Lower lobe of right lung (tissue), 2 donors: Measurements from ENCODE around the gene MMP7. TPM values are rescaled to one million over a fixed set of nuclear protein-coding genes. Genes with fewer than 3 reads are reported as not detected.

ENCODE experiments used
- ATAC-seq, 2 donors: fragments of 200-7000 bp; cut with Tn5 transposase; one replicate each; pipeline ENCODE4 v1.9.1; 2020 to 2022; ENCODE audit warnings: mild to moderate bottlenecking in 2 of 2, moderate library complexity in 2 of 2
- DNase-seq: peaks from one replicate; pipeline ENCODE4 v3.0.0-alpha.2; 2020
- H3K27ac ChIP-seq: fragments of 200-600 bp; one replicate; pipeline ENCODE4 v1.8.0; 2022
- H3K27me3 ChIP-seq: fragments of 200-600 bp; one replicate; pipeline ENCODE4 v1.8.0; 2022; ENCODE audit warnings: low read depth
- H3K36me3 ChIP-seq: fragments of 200-600 bp; one replicate; pipeline ENCODE4 v1.8.0; 2022; ENCODE audit warnings: mild to moderate bottlenecking
- H3K4me1 ChIP-seq: fragments of 200-600 bp; one replicate; pipeline ENCODE4 v1.8.0; 2022
- H3K4me3 ChIP-seq: fragments of 200-600 bp; one replicate; pipeline ENCODE4 v1.8.0; 2022; ENCODE audit warnings: mild to moderate bottlenecking
- H3K9me3 ChIP-seq: fragments of 200-600 bp; one replicate; pipeline ENCODE4 v1.8.0; 2022
- intact Hi-C: fragments of 100-400 bp; cut with DNase I; formaldehyde crosslinking; loops from one replicate; pipeline ENCODE4 v1.11.0; 2022
- total RNA-seq: library from RNA; stranded (reverse); fragmentation: NEBNext Ultra II Directional; extraction: Animal tissue kit (Norgen Biotek cat#: 25700); gene quantifications from one replicate; pipeline ENCODE4 v1.2.1, GENCODE V29; 2021
- TF ChIP-seq, protein P1 (sequence below): fragments of 200-600 bp; IDR thresholded peaks from one replicate; pipeline ENCODE4 v1.8.0; 2022; ENCODE audit warnings: antibody characterized with exemption, mild to moderate bottlenecking
- donor health status: DM: no; HTN: yes; CAD: no; lungs with severe emphysema.

Gene MMP7
- total RNA-seq, 1 donor from 2014 or later: 7.1 TPM

DNA sequence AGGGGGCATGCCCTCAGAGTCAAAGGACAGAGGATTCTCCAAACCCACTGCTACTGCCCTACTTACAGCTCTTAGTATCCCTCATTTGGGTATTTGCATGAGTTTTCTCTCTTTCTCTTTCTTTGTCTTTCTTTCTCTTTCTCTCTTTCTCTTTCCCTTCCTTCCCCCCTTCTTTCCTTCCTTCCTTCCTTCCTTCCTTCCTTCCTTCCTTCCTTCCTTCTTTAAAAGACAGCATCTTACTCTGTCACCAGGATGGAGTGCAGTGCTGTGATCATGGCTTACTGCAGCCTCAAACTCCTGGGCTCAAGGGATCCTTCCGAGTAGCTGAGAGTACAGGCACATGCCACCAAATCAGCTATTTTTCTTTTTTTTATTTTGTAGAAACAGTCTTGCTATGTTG is 14.0 kb upstream of the MMP7 start:
- H3K27me3 ChIP-seq: no peaks in the 10 kb centered on the region
- TF ChIP-seq, protein P1, sequence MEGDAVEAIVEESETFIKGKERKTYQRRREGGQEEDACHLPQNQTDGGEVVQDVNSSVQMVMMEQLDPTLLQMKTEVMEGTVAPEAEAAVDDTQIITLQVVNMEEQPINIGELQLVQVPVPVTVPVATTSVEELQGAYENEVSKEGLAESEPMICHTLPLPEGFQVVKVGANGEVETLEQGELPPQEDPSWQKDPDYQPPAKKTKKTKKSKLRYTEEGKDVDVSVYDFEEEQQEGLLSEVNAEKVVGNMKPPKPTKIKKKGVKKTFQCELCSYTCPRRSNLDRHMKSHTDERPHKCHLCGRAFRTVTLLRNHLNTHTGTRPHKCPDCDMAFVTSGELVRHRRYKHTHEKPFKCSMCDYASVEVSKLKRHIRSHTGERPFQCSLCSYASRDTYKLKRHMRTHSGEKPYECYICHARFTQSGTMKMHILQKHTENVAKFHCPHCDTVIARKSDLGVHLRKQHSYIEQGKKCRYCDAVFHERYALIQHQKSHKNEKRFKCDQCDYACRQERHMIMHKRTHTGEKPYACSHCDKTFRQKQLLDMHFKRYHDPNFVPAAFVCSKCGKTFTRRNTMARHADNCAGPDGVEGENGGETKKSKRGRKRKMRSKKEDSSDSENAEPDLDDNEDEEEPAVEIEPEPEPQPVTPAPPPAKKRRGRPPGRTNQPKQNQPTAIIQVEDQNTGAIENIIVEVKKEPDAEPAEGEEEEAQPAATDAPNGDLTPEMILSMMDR: no peak
- no peaks in the 10 kb centered on the region for H3K9me3 ChIP-seq
- H3K36me3 ChIP-seq: no peaks in the 10 kb centered on the region
- H3K27ac ChIP-seq: no peak overlapping the region
- no peak for ATAC-seq
- intact Hi-C loops: no loop called here
- no peak for DNase-seq
- no peak overlapping the region for H3K4me3 ChIP-seq
- no peaks in the 10 kb centered on the region for H3K4me1 ChIP-seq

DNA sequence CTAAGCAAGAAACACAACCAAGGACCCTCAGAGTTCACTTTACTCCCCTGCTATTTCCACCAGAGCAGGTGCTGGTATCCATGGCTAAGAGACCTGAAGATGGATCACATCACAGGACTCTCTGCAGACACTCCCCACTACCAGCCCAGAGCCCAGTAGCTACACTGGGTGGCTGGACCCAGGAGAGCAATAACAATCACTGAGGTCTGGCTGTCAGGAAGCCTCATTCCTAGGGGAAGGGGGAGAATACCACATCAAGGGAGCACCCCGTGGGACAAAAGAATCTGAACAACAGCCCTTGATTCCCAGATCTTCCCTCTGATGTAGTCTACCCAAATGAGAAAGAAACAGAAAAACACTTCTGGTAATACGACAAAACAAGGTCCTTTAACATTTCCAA is 9.0 kb upstream of the MMP7 start:
- Histone ChIP-seq H3K4me3 (no peak overlapping the region), H3K36me3 (no peaks in the 10 kb centered on the region), H3K27me3 (no peaks in the 10 kb centered on the region), H3K9me3 (no peaks in the 10 kb centered on the region), H3K4me1 (no peaks in the 10 kb centered on the region), H3K27ac (no peak overlapping the region)
- ATAC-seq: no peak
- intact Hi-C loops: no loop called here
- TF ChIP-seq, protein P1: no peak
- no peak for DNase-seq

DNA sequence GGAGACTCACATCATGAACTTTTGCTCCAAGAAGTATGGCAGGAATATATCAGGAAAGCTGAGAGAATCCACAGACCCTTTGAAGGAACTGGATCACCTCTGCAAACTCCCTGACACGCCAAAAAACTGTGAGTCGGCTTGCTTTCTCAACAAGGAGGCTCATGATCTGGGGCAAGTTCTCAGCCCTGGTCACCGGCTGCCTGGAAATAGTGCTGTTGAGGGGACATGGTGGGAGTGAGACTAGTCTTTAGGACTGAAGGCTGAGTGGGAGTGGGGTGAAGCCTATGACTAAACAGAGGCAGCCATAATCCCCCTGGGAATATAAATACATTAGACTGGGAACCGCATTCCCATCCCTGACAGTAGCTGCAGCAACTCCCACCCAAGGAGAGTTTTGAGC is 8.4 kb upstream of the MMP7 start:
- no peaks in the 10 kb centered on the region for H3K9me3 ChIP-seq
- intact Hi-C loops: no loop called here
- H3K27ac ChIP-seq: no peak overlapping the region
- H3K4me1 ChIP-seq: no peaks in the 10 kb centered on the region
- H3K4me3 ChIP-seq: no peak overlapping the region
- TF ChIP-seq, protein P1: no peak
- ATAC-seq: no peak
- H3K36me3 ChIP-seq: no peaks in the 10 kb centered on the region
- no peak for DNase-seq
- no peaks in the 10 kb centered on the region for H3K27me3 ChIP-seq

DNA sequence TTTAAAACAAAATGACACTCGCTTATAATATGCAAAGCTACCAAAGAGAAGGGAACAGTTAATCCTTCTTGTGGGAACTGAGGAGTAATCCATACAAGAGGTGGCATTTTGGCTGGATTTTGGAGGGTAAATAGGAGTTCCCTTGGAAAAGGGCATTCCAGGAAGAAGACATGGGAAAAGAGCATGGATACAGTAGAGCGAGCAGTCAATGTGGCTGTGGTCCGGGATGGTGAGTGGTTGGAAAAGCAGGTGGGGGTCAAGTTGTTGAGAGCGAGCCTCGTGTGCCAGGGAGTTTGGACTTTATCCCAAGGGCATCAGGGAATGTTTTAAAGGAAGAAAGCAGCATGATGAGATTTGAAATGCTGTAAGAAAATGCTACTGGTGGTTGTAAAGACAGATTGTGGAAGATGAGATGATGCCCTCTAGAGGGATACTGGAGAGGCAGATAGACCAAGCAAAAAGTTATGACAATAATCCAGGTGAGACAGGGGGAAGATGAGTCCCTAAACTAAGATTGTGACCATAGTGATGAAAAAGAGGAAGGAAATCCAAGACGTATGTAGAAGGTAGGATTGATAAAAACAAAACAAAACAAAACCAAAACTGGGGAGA is 3.8 kb upstream of the MMP7 start:
- TF ChIP-seq, protein P1: no peak
- ATAC-seq (no peak), DNase-seq (no peak)
- H3K4me1 ChIP-seq: peaks cover 3% of the 10 kb centered on the region
- no peak overlapping the region for H3K4me3 ChIP-seq
- H3K36me3 ChIP-seq: no peaks in the 10 kb centered on the region
- no peak overlapping the region for H3K27ac ChIP-seq
- no peaks in the 10 kb centered on the region for H3K27me3 ChIP-seq
- intact Hi-C loops: no loop called here
- no peaks in the 10 kb centered on the region for H3K9me3 ChIP-seq

DNA sequence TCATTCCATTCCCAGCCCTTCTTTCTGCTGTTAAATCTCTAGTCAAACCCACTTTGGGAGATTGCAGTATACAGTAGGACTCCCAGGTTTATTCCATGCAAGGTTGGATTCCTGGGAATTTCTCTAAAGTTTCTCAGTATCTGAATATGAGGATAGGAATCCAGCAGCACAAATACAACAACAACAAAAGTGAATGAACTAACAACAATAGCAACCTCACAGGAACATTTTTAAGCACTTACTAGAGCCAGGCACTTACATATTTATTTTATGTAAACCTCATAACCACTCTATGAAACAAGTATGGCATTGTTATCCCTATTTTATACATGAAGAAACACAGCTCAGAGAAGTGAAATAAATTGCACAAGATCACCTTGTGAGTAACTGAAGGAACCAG is 1.9 kb downstream of the MMP7 start:
- no peak for ATAC-seq
- H3K27ac ChIP-seq: no peak overlapping the region

More for the DNA sequence above, 1.9 kb downstream of the MMP7 start:
- Histone ChIP-seq H3K9me3 (no peaks in the 10 kb centered on the region), H3K27me3 (no peaks in the 10 kb centered on the region), H3K4me3 (no peak overlapping the region), H3K4me1 (peaks cover 3% of the 10 kb centered on the region), H3K36me3 (no peaks in the 10 kb centered on the region)
- no peak for DNase-seq
- intact Hi-C loops: no loop called here
- TF ChIP-seq, protein P1: no peak
